GM12875 (cell line): ENCODE results near the gene EIF4A3.

Source experiments
- H3K4me3 ChIP-seq: one replicate; pipeline ENCODE4 v1.5.1; 2011; ENCODE audit warnings: low read depth, low read length, control low read depth
- TF ChIP-seq, protein P1 (sequence below): IDR thresholded peaks from 2 replicates; pipeline ENCODE4 v1.5.1; 2011; ENCODE audit warnings: low read depth, mild to moderate bottlenecking, control low read depth, inconsistent platforms, low read length, moderate library complexity, borderline replicate concordance; ENCODE audit not compliant: insufficient read depth

The EIF4A3 gene

DNA sequence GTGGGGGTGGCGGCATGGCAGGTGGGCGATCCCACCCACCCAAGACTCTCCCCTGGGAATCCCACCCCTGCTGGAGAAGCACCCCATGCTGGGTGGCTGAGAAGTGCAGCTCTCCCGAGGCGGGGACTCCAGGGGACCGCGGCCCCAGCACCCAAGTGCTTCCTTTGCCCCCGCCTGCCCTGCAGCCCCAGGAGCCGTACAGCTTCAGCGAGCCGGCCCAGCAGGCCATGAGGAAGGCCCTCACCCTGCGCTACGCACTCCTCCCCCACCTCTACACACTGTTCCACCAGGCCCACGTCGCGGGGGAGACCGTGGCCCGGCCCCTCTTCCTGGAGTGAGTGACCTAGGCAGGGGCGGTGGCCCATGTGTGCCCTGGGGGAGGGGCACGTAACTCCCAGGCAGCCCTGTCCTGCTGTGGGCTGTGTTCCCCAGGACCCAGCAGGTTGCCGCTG, 33.9 kb downstream of the EIF4A3 start:
- no peak overlapping the region for H3K4me3 ChIP-seq

DNA sequence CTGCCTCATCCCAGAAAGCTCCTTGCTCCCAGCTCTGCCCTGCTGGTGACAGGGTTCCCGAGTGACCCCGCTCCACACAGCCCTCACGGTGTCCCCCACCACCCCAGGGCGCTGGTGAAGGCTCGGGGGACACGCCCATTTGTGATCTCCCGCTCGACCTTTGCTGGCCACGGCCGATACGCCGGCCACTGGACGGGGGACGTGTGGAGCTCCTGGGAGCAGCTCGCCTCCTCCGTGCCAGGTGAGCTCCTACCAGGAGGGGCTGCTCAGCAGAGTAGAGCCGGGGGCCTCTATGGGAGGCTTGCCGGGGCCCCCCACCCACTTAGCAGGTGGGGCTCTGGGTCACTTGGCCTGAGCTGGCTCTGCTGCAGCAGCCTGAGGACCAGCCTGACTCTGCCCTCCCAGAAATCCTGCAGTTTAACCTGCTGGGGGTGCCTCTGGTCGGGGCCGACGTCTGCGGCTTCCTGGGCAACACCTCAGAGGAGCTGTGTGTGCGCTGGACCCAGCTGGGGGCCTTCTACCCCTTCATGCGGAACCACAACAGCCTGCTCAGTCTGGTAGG, 34.4 kb downstream of the EIF4A3 start:
- TF ChIP-seq, protein P1, sequence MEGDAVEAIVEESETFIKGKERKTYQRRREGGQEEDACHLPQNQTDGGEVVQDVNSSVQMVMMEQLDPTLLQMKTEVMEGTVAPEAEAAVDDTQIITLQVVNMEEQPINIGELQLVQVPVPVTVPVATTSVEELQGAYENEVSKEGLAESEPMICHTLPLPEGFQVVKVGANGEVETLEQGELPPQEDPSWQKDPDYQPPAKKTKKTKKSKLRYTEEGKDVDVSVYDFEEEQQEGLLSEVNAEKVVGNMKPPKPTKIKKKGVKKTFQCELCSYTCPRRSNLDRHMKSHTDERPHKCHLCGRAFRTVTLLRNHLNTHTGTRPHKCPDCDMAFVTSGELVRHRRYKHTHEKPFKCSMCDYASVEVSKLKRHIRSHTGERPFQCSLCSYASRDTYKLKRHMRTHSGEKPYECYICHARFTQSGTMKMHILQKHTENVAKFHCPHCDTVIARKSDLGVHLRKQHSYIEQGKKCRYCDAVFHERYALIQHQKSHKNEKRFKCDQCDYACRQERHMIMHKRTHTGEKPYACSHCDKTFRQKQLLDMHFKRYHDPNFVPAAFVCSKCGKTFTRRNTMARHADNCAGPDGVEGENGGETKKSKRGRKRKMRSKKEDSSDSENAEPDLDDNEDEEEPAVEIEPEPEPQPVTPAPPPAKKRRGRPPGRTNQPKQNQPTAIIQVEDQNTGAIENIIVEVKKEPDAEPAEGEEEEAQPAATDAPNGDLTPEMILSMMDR: no peak

More for the DNA sequence above, 33.9 kb downstream of the EIF4A3 start:
- TF ChIP-seq, protein P1: no peak

DNA sequence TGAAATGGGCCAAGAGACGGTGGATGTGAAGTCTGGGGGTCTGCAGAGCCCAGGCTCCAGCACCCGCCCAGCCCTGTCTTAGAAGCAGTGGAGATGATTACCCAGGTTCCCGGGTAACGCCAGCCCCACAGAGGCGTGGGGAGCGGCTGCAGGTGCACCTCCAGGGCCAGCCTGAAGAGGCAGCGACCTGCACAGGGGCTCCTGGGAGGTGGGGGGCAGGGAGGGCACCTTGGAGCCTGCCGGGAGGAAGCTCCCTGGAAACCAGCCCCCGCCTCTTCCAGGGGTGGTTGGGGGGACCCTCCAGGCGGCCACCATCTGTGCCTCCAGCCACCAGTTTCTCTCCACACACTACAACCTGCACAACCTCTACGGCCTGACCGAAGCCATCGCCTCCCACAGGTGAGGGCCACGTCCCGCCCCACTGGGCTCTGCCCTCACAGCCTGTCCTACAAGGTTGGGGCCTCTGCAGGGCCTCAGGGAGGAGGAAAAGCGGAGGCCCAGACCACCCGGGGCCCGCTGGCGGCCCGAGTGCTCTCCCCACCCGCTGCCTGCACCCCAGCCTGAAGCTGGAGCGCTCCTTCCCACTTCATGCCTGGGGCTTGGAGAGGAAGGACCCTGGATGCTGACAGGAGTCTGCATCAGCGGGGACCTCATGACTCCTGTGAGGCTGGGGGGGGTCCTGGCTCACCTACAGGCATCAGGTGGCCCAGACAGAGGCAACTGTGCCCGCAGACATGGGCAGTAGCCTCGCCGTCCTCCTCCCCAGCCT, 35.0 kb downstream of the EIF4A3 start:
- TF ChIP-seq, protein P1: no peak
- no peak overlapping the region for H3K4me3 ChIP-seq

More for the DNA sequence above, 34.4 kb downstream of the EIF4A3 start:
- H3K4me3 ChIP-seq: no peak overlapping the region

DNA sequence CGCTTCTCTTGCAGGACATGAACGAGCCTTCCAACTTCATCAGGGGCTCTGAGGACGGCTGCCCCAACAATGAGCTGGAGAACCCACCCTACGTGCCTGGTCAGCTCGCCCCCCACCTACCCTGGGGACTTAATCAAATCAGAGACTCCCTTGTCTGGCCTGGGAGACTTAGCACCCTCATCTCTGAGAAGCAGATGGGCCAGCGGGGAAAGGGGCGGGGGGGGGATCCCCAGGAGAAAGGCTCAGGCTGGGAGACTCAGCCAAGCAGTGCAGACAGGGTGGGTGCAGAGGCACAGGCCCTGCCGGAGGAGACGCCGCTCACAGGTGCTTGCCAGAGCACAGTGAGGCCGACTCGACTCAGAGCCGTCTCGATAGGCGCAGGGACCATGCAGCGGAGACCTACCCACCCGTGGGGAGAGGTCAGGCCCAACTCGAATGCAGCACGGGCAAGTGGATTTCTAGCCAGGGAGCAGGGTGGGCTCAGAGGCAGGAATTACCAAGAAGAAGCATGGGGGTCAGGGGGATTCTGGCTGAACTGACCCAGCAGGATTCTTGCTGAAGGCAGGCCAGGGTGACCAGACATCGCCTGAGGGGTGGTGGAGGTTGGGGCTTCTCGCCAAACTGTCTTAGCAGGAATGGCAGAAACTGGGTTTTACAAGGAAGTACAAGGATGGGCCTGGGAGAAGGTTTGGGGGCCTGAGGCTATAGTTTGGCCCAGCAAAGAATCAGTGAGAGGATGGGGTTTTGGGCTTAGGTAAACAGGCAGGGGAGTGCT, 35.8 kb downstream of the EIF4A3 start:
- H3K4me3 ChIP-seq: no peak overlapping the region
- TF ChIP-seq, protein P1: no peak

DNA sequence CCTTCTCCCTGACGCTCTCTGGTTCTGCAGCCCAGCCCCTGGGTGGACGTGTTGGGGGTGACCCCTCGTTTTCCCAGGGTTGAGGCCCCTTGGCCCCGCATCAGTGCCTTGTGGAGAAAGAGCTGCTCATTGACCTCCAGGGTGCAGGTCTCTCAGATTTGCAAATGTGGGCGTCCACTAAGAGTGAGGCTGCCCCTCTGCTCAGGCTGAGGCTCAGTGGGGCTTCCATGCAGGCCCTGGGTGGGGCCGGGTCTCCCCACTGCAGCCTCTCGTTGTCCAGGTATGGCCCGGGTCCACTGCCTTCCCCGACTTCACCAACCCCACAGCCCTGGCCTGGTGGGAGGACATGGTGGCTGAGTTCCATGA, 36.5 kb downstream of the EIF4A3 start:
- TF ChIP-seq, protein P1: no peak

DNA sequence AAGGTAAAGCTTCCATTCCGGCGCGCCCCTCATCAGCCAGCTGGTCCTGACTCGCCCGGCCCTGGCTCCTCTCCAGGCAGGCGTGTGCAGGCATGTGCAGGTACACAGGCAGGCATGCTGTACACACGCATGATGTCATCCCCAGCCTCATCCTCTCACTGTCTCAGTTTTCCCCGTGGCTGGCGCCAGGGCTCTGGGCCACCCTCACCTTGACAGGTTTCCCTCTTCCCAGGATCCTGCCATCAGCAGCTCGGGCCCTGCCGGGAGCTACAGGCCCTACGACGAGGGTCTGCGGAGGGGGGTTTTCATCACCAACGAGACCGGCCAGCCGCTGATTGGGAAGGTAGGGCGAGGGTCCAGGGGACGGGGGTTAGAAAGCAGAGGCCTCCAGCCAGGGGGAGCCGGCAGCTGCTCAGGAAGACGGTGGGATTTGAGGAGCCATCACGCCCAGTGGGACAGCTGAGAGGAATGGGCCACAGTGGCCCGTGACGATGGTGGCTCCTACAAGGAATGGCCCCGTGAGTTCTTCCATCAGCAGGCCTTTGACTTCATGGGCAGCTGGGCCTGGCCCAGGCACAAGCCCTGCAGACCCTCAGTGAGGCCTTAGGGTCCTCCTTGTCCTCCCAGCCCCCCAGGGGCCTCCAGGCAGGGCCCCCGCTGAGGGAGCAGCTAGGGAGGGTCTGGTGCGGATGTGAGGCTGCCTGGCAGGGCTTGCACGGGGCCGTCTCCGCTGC, 37.0 kb downstream of the EIF4A3 start:
- TF ChIP-seq, protein P1: no peak
- no peak overlapping the region for H3K4me3 ChIP-seq

More for the DNA sequence above, 36.5 kb downstream of the EIF4A3 start:
- H3K4me3 ChIP-seq: no peak overlapping the region
